Type B pancreatic cell (in vitro differentiated cells): ENCODE results near the gene CETP. TPM values are rescaled to one million over a fixed set of nuclear protein-coding genes. Genes with fewer than 3 reads are reported as not detected.
A peak's percentile ranks its signal among the peaks of the same experiment; 100 is the strongest.
"Not testable (repeated sequence)": the region's sequence is repeated elsewhere in the genome, so short reads cannot be mapped to it uniquely, and the experiment has no call there.

Source experiments
- DNase-seq: peaks from one replicate; pipeline ENCODE4 v3.0.0; 2021; ENCODE audit warnings: mixed read lengths; ENCODE audit not compliant: unreplicated experiment; ENCODE audit errors: extremely low spot score
- H3K27ac Mint-ChIP-seq: 2 replicates; pipeline ENCODE4 v1.8.0; 2021; ENCODE audit warnings: mild to moderate bottlenecking, mixed read lengths
- H3K27me3 Mint-ChIP-seq: 2 replicates; pipeline ENCODE4 v1.8.0; 2021; ENCODE audit warnings: mixed read lengths
- H3K36me3 Mint-ChIP-seq: 2 replicates; pipeline ENCODE4 v1.8.0; 2021; ENCODE audit warnings: mixed read lengths
- H3K4me1 Mint-ChIP-seq: one replicate; pipeline ENCODE4 v1.8.0; 2021; ENCODE audit warnings: mixed read lengths; ENCODE audit not compliant: unreplicated experiment
- H3K4me3 Mint-ChIP-seq: 2 replicates; pipeline ENCODE4 v1.8.0; 2021; ENCODE audit warnings: mild to moderate bottlenecking, mixed read lengths
- H3K9me3 Mint-ChIP-seq: 2 replicates; pipeline ENCODE4 v1.8.0; 2021; ENCODE audit warnings: mixed read lengths
- total RNA-seq: library from RNA; stranded (reverse); gene quantifications from 2 replicates; pipeline ENCODE4 v1.2.1, GENCODE V29; 2021; ENCODE audit warnings: low replicate concordance
- TF ChIP-seq, protein P1 (sequence below): fragments of 200-600 bp; sonication (generic); conservative IDR thresholded peaks from 2 replicates; pipeline ENCODE4 v1.5.0; 2021; ENCODE audit warnings: antibody characterized with exemption, mild to moderate bottlenecking

CETP gene
- total RNA-seq, 1 donor from 2014 or later: not detected

DNA sequence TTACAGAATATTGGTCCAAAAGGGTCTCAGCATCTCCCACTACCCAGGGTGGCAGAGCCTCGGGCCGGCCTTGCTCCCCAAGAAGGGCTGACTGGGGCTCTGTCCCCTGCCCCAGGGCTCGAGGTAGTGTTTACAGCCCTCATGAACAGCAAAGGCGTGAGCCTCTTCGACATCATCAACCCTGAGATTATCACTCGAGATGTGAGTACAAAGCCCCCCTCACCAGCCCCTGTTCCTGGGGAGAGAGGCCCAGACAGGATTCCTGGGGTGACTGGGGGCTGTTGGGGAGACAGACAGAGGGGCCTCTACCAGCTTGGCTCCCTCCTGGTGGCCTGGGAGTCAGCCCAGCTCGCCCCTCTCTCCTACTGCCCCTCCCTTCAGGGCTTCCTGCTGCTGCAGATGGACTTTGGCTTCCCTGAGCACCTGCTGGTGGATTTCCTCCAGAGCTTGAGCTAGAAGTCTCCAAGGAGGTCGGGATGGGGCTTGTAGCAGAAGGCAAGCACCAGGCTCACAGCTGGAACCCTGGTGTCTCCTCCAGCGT is 21.5 kb downstream of the CETP start:
- Mint-ChIP-seq H3K27me3 (peaks cover 33% of the 10 kb centered on the region), H3K4me1 (peaks cover 3% of the 10 kb centered on the region), H3K4me3 (no peak overlapping the region), H3K36me3 (no peaks in the 10 kb centered on the region), H3K27ac (no peak overlapping the region), H3K9me3 (no peaks in the 10 kb centered on the region)
- no peak for DNase-seq
- TF ChIP-seq, protein P1, sequence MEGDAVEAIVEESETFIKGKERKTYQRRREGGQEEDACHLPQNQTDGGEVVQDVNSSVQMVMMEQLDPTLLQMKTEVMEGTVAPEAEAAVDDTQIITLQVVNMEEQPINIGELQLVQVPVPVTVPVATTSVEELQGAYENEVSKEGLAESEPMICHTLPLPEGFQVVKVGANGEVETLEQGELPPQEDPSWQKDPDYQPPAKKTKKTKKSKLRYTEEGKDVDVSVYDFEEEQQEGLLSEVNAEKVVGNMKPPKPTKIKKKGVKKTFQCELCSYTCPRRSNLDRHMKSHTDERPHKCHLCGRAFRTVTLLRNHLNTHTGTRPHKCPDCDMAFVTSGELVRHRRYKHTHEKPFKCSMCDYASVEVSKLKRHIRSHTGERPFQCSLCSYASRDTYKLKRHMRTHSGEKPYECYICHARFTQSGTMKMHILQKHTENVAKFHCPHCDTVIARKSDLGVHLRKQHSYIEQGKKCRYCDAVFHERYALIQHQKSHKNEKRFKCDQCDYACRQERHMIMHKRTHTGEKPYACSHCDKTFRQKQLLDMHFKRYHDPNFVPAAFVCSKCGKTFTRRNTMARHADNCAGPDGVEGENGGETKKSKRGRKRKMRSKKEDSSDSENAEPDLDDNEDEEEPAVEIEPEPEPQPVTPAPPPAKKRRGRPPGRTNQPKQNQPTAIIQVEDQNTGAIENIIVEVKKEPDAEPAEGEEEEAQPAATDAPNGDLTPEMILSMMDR: no peak

DNA sequence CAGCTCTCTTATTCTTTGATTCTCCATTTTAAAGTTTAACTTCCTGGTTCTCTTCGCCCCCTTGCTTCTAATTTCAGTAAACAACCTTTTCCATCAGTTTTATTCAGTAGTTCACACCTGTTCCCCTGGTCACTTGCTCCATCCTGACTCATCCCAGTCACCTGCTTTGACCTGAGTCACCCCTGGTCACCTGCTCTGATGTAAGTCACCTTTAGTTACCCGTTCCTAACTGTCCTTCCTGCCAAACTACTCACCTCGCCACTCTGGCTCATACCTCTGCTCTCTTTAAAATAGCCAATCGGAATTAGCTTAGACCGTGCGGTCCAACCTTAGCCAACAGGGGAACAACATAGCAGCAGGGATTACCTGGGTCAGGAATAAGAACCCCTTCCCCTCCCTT is 22.9 kb downstream of the CETP start:
- peak overlapping the region; percentile 48 for H3K27ac Mint-ChIP-seq
- H3K36me3 Mint-ChIP-seq: no peaks in the 10 kb centered on the region
- H3K9me3 Mint-ChIP-seq: no peaks in the 10 kb centered on the region
- TF ChIP-seq, protein P1: no peak
- no peak overlapping the region for H3K4me3 Mint-ChIP-seq
- H3K4me1 Mint-ChIP-seq: peaks cover 3% of the 10 kb centered on the region
- DNase-seq: no peak
- H3K27me3 Mint-ChIP-seq: peaks cover 47% of the 10 kb centered on the region

GRCh38 chr16:56985288-56985961 is 23.7 kb downstream of the CETP start:
- TF ChIP-seq, protein P1: no peak
- Mint-ChIP-seq H3K4me3 (no peak overlapping the region), H3K27me3 (peaks cover 55% of the 10 kb centered on the region), H3K9me3 (no peaks in the 10 kb centered on the region), H3K36me3 (no peaks in the 10 kb centered on the region), H3K4me1 (peaks cover 3% of the 10 kb centered on the region), H3K27ac (no peak overlapping the region)
- no peak for DNase-seq

DNA sequence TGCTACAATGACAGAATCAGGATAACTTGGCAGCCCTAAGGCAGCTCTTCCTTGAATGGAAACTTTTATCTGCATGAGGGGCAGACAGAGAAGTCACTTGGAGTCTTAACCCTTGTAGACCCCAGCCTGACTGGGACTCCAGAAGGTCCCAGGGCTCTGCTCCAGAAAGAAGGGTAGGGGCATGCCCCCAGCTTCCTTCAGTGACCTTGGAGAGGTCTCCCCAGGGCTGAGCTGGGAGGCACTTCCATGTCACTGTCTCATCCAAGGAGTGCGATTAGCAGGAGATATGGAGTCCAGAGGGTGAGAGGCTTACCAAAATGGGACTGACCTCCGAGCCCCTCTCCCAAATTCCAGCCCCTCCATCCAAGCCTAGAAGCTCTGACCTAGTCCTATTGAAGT is 24.2 kb downstream of the CETP start:
- no peak for DNase-seq
- Mint-ChIP-seq H3K36me3 (no peaks in the 10 kb centered on the region), H3K27ac (no peak overlapping the region), H3K4me1 (peaks cover 3% of the 10 kb centered on the region), H3K27me3 (peaks cover 60% of the 10 kb centered on the region), H3K4me3 (no peak overlapping the region), H3K9me3 (no peaks in the 10 kb centered on the region)
- TF ChIP-seq, protein P1: no peak

GRCh38 chr16:56986361-56986760 is 24.6 kb downstream of the CETP start:
- no peaks in the 10 kb centered on the region for H3K36me3 Mint-ChIP-seq
- TF ChIP-seq, protein P1: no peak
- DNase-seq: no peak
- H3K9me3 Mint-ChIP-seq: no peaks in the 10 kb centered on the region
- H3K4me3 Mint-ChIP-seq: no peak overlapping the region
- peaks cover 62% of the 10 kb centered on the region for H3K27me3 Mint-ChIP-seq
- peaks cover 1% of the 10 kb centered on the region for H3K4me1 Mint-ChIP-seq
- no peak overlapping the region for H3K27ac Mint-ChIP-seq

- DNase-seq, H3K4me1 Mint-ChIP-seq, H3K36me3 Mint-ChIP-seq, H3K9me3 Mint-ChIP-seq, H3K4me3 Mint-ChIP-seq, H3K27ac Mint-ChIP-seq: not testable (repeated sequence)
- peaks cover 63% of the 10 kb centered on the region for H3K27me3 Mint-ChIP-seq
These were observed 25.2 kb downstream of the CETP start for GRCh38 chr16:56986908-56987307.
